GM12878 (cell line): Measurements from ENCODE around the gene PSMD11. TPM values are rescaled to one million over a fixed set of nuclear protein-coding genes. Genes with fewer than 3 reads are reported as not detected.

Experiments
- BACH1 ChIP-seq: fragments of 450-650 bp; IDR thresholded peaks from 2 replicates; pipeline ENCODE4 v1.6.1; 2017; ENCODE audit warnings: mild to moderate bottlenecking, borderline replicate concordance
- BCL3 ChIP-seq: IDR thresholded peaks from 2 replicates; pipeline ENCODE4 v1.6.1; 2011; ENCODE audit warnings: borderline replicate concordance, low read depth, mild to moderate bottlenecking, moderate library complexity, low read length; ENCODE audit not compliant: insufficient read depth, poor library complexity, severe bottlenecking
- FOXK2 ChIP-seq: fragments of 450-650 bp; IDR thresholded peaks from 2 replicates; pipeline ENCODE4 v1.6.1; 2017; ENCODE audit warnings: mild to moderate bottlenecking, moderate library complexity
- HDAC6 ChIP-seq: fragments of 200-600 bp; sonication (generic); IDR thresholded peaks from one replicate; pipeline ENCODE4 v1.8.0; 2017; ENCODE audit warnings: antibody characterized with exemption; ENCODE audit not compliant: unreplicated experiment
- JUND ChIP-seq: IDR thresholded peaks from 2 replicates; pipeline ENCODE4 v1.6.1; 2012; ENCODE audit warnings: low read depth, mild to moderate bottlenecking, low read length, improper control_type of control experiment, moderate library complexity
- MTA3 ChIP-seq: IDR thresholded peaks from 2 replicates; pipeline ENCODE4 v1.6.1; 2012; ENCODE audit warnings: low read length, inconsistent platforms, borderline replicate concordance
- NFYB ChIP-seq: IDR thresholded peaks from 2 replicates; pipeline ENCODE4 v1.6.1; 2011; ENCODE audit warnings: low read depth, mild to moderate bottlenecking, low read length, improper control_type of control experiment, moderate library complexity; ENCODE audit not compliant: insufficient read depth
- PML ChIP-seq: IDR thresholded peaks from 2 replicates; pipeline ENCODE4 v1.6.1; 2012; ENCODE audit warnings: low read length, inconsistent platforms
- POLR2A ChIP-seq: IDR thresholded peaks from 2 replicates; pipeline ENCODE4 v1.6.1; 2011; ENCODE audit warnings: low read depth, mild to moderate bottlenecking, low read length
- POU2F2 ChIP-seq: IDR thresholded peaks from 3 replicates; pipeline ENCODE4 v1.6.1; 2011; ENCODE audit warnings: low read depth, mild to moderate bottlenecking, low read length, borderline replicate concordance
- RELA ChIP-seq: fragments of 450-650 bp; IDR thresholded peaks from 2 replicates; pipeline ENCODE4 v1.8.0; 2014; ENCODE audit warnings: borderline replicate concordance; ENCODE audit not compliant: partially characterized antibody
- RELB ChIP-seq: fragments of 450-650 bp; IDR thresholded peaks from 2 replicates; pipeline ENCODE4 v1.6.1; 2017; ENCODE audit warnings: low read depth, mild to moderate bottlenecking, moderate library complexity
- SIX5 ChIP-seq: IDR thresholded peaks from 2 replicates; pipeline ENCODE4 v1.6.1; 2011; ENCODE audit warnings: mild to moderate bottlenecking, low read depth, low read length, moderate library complexity; ENCODE audit not compliant: severe bottlenecking
- SUZ12 ChIP-seq: fragments of 200-600 bp; sonication (generic); IDR thresholded peaks from one replicate; pipeline ENCODE4 v1.6.1; 2018; ENCODE audit warnings: antibody characterized with exemption, mild to moderate bottlenecking; ENCODE audit not compliant: unreplicated experiment
- ZBTB40 ChIP-seq: fragments of 450-650 bp; IDR thresholded peaks from 2 replicates; pipeline ENCODE4 v1.6.1; 2016; ENCODE audit warnings: mild to moderate bottlenecking, moderate library complexity, borderline replicate concordance
- ZNF207 ChIP-seq: fragments of 450-650 bp; IDR thresholded peaks from 2 replicates; pipeline ENCODE4 v1.6.1; 2014; ENCODE audit warnings: antibody characterized with exemption, mild to moderate bottlenecking, borderline replicate concordance
- ZNF217 ChIP-seq: fragments of 450-650 bp; IDR thresholded peaks from 2 replicates; pipeline ENCODE4 v1.6.1; 2017; ENCODE audit warnings: antibody characterized with exemption, mild to moderate bottlenecking
- ZNF592 ChIP-seq: fragments of 450-650 bp; IDR thresholded peaks from 2 replicates; pipeline ENCODE4 v1.6.1; 2017; ENCODE audit warnings: mild to moderate bottlenecking, moderate library complexity
- polyA plus RNA-seq, 11 experiments: library from polyadenylated mRNA; depleted of rRNA in 4 of 11; unstranded in 6 of 11; stranded (reverse) in 5 of 11; fragments of >200 nt; fragmentation: Nextera tagmentation in 4 of 11; fragmentation: Illumina TruSeq in 1 of 11; extraction: Ambion mirVana in 4 of 11; extraction: Trizol in 1 of 11; gene quantifications; 1 replicate in 1 of 11; 2 replicates in 10 of 11; pipeline versions ENCODE4 v1.2.1 to v1.2.3, GENCODE V29; 2011 to 2016; ENCODE audit warnings: inconsistent platforms in 2 of 11, missing spikeins in 2 of 11, low read depth in 1 of 11
- total RNA-seq, 4 experiments: library from RNA; depleted of rRNA in 3 of 4; stranded (reverse); fragments of >200 nt in 3 of 4; fragmentation: Illumina TruSeq in 1 of 4; extraction: Trizol in 1 of 4; gene quantifications; 2 replicates each; pipeline versions ENCODE4 v1.2.1 to v1.2.3, GENCODE V29; 2013 to 2021

Gene PSMD11
- total and polyA plus RNA-seq, 10 of the 15 experiments (the other 5 are each of a cell fraction or from before 2014, with no cell fraction given): 84.1 to 319 (median 120) TPM

DNA sequence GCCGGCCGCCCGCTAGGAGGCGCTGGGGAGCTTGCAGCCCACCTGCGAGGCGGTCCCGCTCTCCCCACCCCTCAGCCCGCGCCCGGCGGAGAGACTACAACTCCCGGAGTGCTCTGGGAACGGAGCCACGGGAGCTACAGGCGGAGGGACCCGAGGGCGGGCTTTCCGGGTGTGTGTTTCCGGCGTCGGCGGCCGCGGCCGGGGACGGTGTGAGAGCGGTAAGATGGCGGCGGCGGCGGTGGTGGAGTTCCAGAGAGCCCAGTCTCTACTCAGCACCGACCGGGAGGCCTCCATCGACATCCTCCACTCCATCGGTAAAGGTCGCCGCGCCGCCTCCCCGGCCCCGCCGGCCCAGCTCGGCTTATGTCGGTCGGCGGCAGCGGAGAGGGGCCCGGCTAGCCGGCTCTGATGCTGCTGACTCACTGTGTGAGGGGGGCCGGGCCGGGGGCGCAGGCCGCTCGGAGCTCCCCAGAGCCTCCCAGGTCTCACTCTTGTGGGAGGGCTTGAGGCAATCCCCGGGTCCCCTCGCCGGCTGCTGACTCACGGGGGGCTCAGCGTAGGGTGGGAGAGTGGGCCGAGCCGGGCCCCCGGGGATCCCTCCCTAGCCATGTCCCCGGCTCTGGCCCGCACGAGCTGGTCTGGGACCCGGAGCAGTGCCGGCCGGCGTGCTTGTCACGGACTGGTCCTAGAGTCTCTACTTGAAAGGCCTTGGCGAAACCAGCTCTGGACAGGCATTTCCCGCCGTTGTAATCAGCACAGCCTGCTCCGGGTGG lies at the start of gene PSMD11 (continued):
- TF ChIP-seq BCL3 (no peak), FOXK2 (no peak), RELA (peak; percentile 54), ZNF217 (no peak), NFYB (0 out of 2 replicates have a peak, but pooled peaks have one; percentile 33), ZNF207 (peak; percentile 79), SIX5 (peak; percentile 98), RELB (peak; percentile 79), MTA3 (no peak), JUND (no peak), POLR2A (peak; percentile 87), ZNF592 (0 out of 2 replicates have a peak, but pooled peaks have one; percentile 66), PML (no peak), SUZ12 (no peak), ZBTB40 (peak; percentile 98), POU2F2 (peak; percentile 79; the same call in 2 of the 3 replicates), HDAC6 (no peak), BACH1 (peak; percentile 60)
